ENCODE data around the gene RAB40B.
A peak's percentile ranks its signal among the peaks of the same experiment; 100 is the strongest.

RAB40B gene

DNA sequence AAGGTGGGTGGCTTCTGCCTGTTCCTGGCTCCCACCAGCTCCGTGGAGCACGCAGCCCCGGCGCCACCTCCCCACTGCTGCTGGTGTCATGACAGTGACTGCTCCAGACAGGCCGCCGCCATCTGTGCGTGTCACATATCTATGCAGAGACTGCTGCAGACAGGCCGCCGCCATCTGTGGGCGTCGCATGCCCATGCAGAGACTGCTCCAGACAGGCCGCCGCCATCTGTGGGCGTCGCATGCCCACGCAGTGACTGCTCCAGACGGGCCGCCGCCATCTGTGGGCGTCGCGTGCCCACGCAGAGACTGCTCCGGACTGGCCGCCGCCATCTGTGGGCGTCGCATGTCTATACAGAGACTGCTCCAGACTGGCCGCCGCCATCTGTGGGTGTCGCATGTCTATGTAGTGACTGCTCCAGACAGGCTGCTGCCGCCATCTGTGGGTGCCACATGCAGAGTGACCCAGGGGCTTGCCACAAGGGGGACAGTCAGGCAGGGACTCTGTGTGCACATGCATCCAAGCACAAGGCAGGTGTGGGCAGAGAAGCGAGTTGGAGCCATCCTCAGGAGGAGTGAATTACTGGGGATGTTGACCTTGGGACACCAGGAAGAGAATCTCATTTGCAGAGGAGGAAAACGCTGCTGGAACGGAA is 14.7 kb upstream of the RAB40B start:
- POLR2A ChIA-PET = no interaction called here

DNA sequence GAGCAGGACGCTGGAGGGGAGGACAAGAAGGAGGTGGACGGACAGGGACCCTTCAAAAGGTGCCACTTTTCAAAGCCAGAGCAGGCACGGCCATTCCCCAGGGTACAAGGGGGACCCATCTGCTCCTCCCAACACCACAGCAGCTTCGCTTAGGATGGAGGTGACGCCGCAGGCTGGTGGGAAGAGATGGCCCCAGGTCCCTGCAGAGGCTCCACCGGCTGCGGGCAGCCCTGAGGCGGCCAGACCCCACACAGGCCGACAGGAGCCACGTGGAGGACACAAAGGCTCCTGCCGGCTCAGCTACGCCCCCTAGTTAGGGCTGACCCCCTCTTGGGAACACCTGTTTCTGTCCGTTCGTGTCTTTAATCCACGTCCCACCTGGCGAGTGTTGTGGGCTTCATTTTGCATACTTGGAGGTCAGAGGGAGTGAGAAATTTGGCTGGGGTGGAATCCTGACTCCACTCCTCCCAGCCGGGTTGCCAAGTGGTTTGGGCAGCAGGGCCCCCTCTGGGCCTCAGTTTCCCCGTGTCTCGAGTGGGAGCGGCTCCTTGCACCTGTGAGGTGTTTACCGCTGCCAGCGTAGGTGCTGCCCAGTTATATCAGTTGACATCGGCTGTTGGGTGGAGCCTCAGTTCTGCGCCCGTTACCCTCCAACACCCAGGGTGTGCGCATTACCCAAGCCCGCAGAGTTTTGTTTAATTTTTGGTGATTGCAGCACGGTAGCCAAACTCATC is 12.2 kb upstream of the RAB40B start:
- CTCF ChIA-PET = interaction anchor here (1.2 to 1.6 kb wide), 2 partner anchors 42 to 44 kb away, joined by 3 to 4 read pairs; no protein-coding TSS in a partner anchor
- DNase-seq = no peak
- WGBS (ENCODE audit: insufficient coverage) = 85% methylated on average over 27 of the region's 29 CpGs
- no peak overlapping the region for H3K27ac ChIP-seq (ENCODE audit: insufficient read depth in 1 of 2, low read depth in 1 of 2, low read length in 2 of 2, poor library complexity in 1 of 2, severe bottlenecking in 2 of 2)
- POLR2A ChIA-PET = no interaction called here
- no peak overlapping the region for H3K4me3 ChIP-seq (ENCODE audit: control insufficient read depth in 1 of 7, extremely low read depth in 1 of 7, insufficient read depth in 4 of 7, low read depth in 2 of 7, low read length in 6 of 7)
- no peaks in the 10 kb centered on the region for H3K36me3 ChIP-seq (ENCODE audit: control insufficient read depth in 4 of 4, insufficient read depth in 4 of 4, low read length in 3 of 4)
- no peaks in the 10 kb centered on the region for H3K27me3 ChIP-seq (replicated peaks in 2 of 5; ENCODE audit: control insufficient read depth in 4 of 5, insufficient read depth in 5 of 5, low read length in 4 of 5)
- H3K9me3 ChIP-seq (ENCODE audit: control extremely low read depth in 1 of 5, control insufficient read depth in 4 of 5, insufficient read depth in 2 of 5, low read depth in 1 of 5, low read length in 4 of 5) = no peaks in the 10 kb centered on the region
- H3K4me1 ChIP-seq (ENCODE audit: control extremely low read depth in 1 of 4, control insufficient read depth in 4 of 4, insufficient read depth in 4 of 4, low read length in 3 of 4) = peaks cover 0 to 4% (median under 1%) of the 10 kb centered on the region in 4 experiments

More for the DNA sequence above, 14.7 kb upstream of the RAB40B start:
- Histone ChIP-seq H3K36me3 (ENCODE audit: control insufficient read depth in 4 of 4, insufficient read depth in 4 of 4, low read length in 3 of 4) (no peaks in the 10 kb centered on the region), H3K4me1 (ENCODE audit: control extremely low read depth in 1 of 4, control insufficient read depth in 4 of 4, insufficient read depth in 4 of 4, low read length in 3 of 4) (peaks cover 1 to 19% (median 16%) of the 10 kb centered on the region in 4 experiments), H3K27ac (ENCODE audit: insufficient read depth in 1 of 2, low read depth in 1 of 2, low read length in 2 of 2, poor library complexity in 1 of 2, severe bottlenecking in 2 of 2) (no peak overlapping the region), H3K27me3 (replicated peaks in 2 of 5; ENCODE audit: control insufficient read depth in 4 of 5, insufficient read depth in 5 of 5, low read length in 4 of 5) (no peaks in the 10 kb centered on the region), H3K9me3 (ENCODE audit: control extremely low read depth in 1 of 5, control insufficient read depth in 4 of 5, insufficient read depth in 2 of 5, low read depth in 1 of 5, low read length in 4 of 5) (no peaks in the 10 kb centered on the region), H3K4me3 (ENCODE audit: control insufficient read depth in 1 of 7, extremely low read depth in 1 of 7, insufficient read depth in 4 of 7, low read depth in 2 of 7, low read length in 6 of 7) (no peak overlapping the region)
- 95% methylated on average over 35 of the region's 35 CpGs for WGBS (ENCODE audit: insufficient coverage)
- no peak for DNase-seq
- CTCF ChIA-PET = interaction anchor here (0.5 to 1.2 kb wide), 3 partner anchors 20 to 304 kb away, joined by 3 read pairs; no protein-coding TSS in a partner anchor

GRCh38 chr17:82709676-82710498 is 11.4 kb upstream of the RAB40B start:
- POLR2A ChIA-PET = no interaction called here
- Histone ChIP-seq H3K36me3 (ENCODE audit: control insufficient read depth in 4 of 4, insufficient read depth in 4 of 4, low read length in 3 of 4) (no peaks in the 10 kb centered on the region), H3K27ac (ENCODE audit: insufficient read depth in 1 of 2, low read depth in 1 of 2, low read length in 2 of 2, poor library complexity in 1 of 2, severe bottlenecking in 2 of 2) (no peak overlapping the region), H3K9me3 (ENCODE audit: control extremely low read depth in 1 of 5, control insufficient read depth in 4 of 5, insufficient read depth in 2 of 5, low read depth in 1 of 5, low read length in 4 of 5) (no peaks in the 10 kb centered on the region), H3K4me3 (ENCODE audit: control insufficient read depth in 1 of 7, extremely low read depth in 1 of 7, insufficient read depth in 4 of 7, low read depth in 2 of 7, low read length in 6 of 7) (no peak overlapping the region), H3K4me1 (ENCODE audit: control extremely low read depth in 1 of 4, control insufficient read depth in 4 of 4, insufficient read depth in 4 of 4, low read length in 3 of 4) (peaks cover 0 to 2% (median 0%) of the 10 kb centered on the region in 4 experiments), H3K27me3 (replicated peaks in 2 of 5; ENCODE audit: control insufficient read depth in 4 of 5, insufficient read depth in 5 of 5, low read length in 4 of 5) (no peaks in the 10 kb centered on the region)
- DNase-seq = no peak
- WGBS (ENCODE audit: insufficient coverage) = 96% methylated on average over 24 of the region's 25 CpGs
- CTCF ChIA-PET = interaction anchor here (1.2 to 1.6 kb wide), 2 partner anchors 41 to 45 kb away, joined by 3 to 4 read pairs; no protein-coding TSS in a partner anchor

DNA sequence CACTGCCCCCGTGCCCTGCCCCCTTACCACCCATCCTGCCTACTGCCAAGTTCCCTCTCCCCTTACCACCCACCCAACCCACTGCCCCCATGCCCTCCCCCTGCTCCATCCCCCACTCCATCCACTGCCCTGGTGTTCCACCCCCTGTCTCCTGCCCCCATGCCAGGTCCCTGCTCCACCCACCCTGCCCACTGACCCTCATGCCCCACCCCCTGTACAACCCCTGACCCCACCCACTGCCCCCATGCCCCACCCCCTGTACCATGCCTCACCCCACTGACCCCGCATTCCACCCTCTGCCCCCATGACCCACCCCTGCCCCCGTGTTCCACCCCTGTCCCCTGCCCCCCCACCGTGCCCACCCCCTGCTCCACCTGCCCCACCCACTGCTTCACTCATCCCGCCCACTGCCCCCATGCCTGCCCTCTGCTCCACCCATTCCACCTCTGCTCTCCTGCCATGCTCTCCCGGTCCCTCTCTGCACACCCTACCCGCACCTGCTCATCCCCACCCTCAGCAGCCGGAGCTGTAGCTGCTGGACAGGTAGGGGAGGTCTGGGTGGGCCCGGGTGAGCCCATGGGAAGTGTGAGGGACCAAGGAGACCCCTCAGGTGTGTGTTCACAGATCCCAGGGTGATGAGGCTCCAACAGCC is 10.7 kb upstream of the RAB40B start:
- 86% methylated on average over 1 of the region's 9 CpGs for WGBS (ENCODE audit: insufficient coverage)
- H3K9me3 ChIP-seq (ENCODE audit: control extremely low read depth in 1 of 5, control insufficient read depth in 4 of 5, insufficient read depth in 2 of 5, low read depth in 1 of 5, low read length in 4 of 5) = no peaks in the 10 kb centered on the region
- H3K27me3 ChIP-seq (replicated peaks in 2 of 5; ENCODE audit: control insufficient read depth in 4 of 5, insufficient read depth in 5 of 5, low read length in 4 of 5) = no peaks in the 10 kb centered on the region
- peaks cover 0 to 2% (median 0%) of the 10 kb centered on the region in 4 experiments for H3K4me1 ChIP-seq (ENCODE audit: control extremely low read depth in 1 of 4, control insufficient read depth in 4 of 4, insufficient read depth in 4 of 4, low read length in 3 of 4)
- no peak overlapping the region for H3K4me3 ChIP-seq (ENCODE audit: control insufficient read depth in 1 of 7, extremely low read depth in 1 of 7, insufficient read depth in 4 of 7, low read depth in 2 of 7, low read length in 6 of 7)
- DNase-seq = peak in 1 of 3 donors; percentile 25
- no peak overlapping the region for H3K27ac ChIP-seq (ENCODE audit: insufficient read depth in 1 of 2, low read depth in 1 of 2, low read length in 2 of 2, poor library complexity in 1 of 2, severe bottlenecking in 2 of 2)
- ChIA-PET POLR2A (no interaction called here), CTCF (interaction anchor here (0.8 kb wide), 1 partner anchor 41 kb away, joined by 3 read pairs; no protein-coding TSS in a partner anchor)
- H3K36me3 ChIP-seq (ENCODE audit: control insufficient read depth in 4 of 4, insufficient read depth in 4 of 4, low read length in 3 of 4) = no peaks in the 10 kb centered on the region

DNA sequence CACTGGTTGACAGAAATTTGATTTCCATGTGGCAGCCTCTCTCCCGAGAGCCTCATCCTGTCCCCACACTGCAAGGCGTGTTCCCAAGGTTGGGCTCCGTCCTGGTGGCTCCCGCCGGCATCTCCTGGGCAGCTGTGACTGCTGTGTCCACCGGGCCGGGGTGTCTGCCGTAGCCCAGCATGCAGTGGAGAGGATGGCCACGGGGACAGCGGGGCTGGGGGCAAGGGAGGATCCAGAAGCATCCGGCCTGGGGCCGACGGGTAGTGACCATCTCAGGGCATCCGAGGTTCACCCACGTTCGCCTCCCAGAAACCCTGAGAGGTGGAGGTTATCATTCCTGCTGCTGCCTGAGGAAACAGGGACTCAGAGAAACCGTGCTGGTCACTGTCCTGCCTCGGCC is 7.3 kb upstream of the RAB40B start:
- H3K27ac ChIP-seq (ENCODE audit: insufficient read depth in 1 of 2, low read depth in 1 of 2, low read length in 2 of 2, poor library complexity in 1 of 2, severe bottlenecking in 2 of 2) = no peak overlapping the region
- WGBS (ENCODE audit: insufficient coverage) = 96% methylated on average over 17 of the region's 18 CpGs
- no peak for DNase-seq
- H3K4me3 ChIP-seq (ENCODE audit: control insufficient read depth in 1 of 7, extremely low read depth in 1 of 7, insufficient read depth in 4 of 7, low read depth in 2 of 7, low read length in 6 of 7) = no peak overlapping the region
- POLR2A ChIA-PET = no interaction called here
- H3K4me1 ChIP-seq (ENCODE audit: control extremely low read depth in 1 of 4, control insufficient read depth in 4 of 4, insufficient read depth in 4 of 4, low read length in 3 of 4) = peaks cover 0 to 5% (median 1%) of the 10 kb centered on the region in 4 experiments
- CTCF ChIA-PET = interaction anchor here (2.2 kb wide), 1 partner anchor 10 kb away, joined by 5 read pairs; the partner anchor contains the start of gene FN3KRP
- no peaks in the 10 kb centered on the region for H3K36me3 ChIP-seq (ENCODE audit: control insufficient read depth in 4 of 4, insufficient read depth in 4 of 4, low read length in 3 of 4)
- H3K9me3 ChIP-seq (ENCODE audit: control extremely low read depth in 1 of 5, control insufficient read depth in 4 of 5, insufficient read depth in 2 of 5, low read depth in 1 of 5, low read length in 4 of 5) = no peaks in the 10 kb centered on the region
- no peaks in the 10 kb centered on the region for H3K27me3 ChIP-seq (replicated peaks in 2 of 5; ENCODE audit: control insufficient read depth in 4 of 5, insufficient read depth in 5 of 5, low read length in 4 of 5)

DNA sequence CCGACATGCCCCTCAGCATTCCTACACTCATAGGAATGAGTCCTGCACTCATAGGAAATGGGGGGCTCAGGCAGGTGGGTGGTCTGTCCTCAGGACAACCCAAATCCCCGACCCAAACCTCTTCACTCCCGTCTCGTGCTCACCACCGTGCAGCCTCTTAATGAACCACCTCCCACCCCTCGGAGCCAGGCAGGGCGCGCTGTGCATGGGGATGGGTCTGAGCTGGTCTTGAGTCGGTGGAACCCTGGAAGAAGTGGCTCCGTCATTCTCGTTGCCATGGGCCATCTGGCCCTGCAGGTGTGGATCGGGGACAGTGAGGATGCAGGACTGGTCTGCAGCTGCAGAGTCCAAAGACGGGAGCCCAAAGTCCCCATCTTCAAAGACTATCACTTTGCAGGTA is 6.4 kb upstream of the RAB40B start:
- DNase-seq = no peak
- Histone ChIP-seq H3K9me3 (ENCODE audit: control extremely low read depth in 1 of 5, control insufficient read depth in 4 of 5, insufficient read depth in 2 of 5, low read depth in 1 of 5, low read length in 4 of 5) (no peaks in the 10 kb centered on the region), H3K4me1 (ENCODE audit: control extremely low read depth in 1 of 4, control insufficient read depth in 4 of 4, insufficient read depth in 4 of 4, low read length in 3 of 4) (peaks cover 0 to 7% (median 2%) of the 10 kb centered on the region in 4 experiments), H3K36me3 (ENCODE audit: control insufficient read depth in 4 of 4, insufficient read depth in 4 of 4, low read length in 3 of 4) (no peaks in the 10 kb centered on the region), H3K4me3 (ENCODE audit: control insufficient read depth in 1 of 7, extremely low read depth in 1 of 7, insufficient read depth in 4 of 7, low read depth in 2 of 7, low read length in 6 of 7) (no peak overlapping the region), H3K27ac (ENCODE audit: insufficient read depth in 1 of 2, low read depth in 1 of 2, low read length in 2 of 2, poor library complexity in 1 of 2, severe bottlenecking in 2 of 2) (no peak overlapping the region), H3K27me3 (replicated peaks in 2 of 5; ENCODE audit: control insufficient read depth in 4 of 5, insufficient read depth in 5 of 5, low read length in 4 of 5) (no peaks in the 10 kb centered on the region)
- CTCF ChIA-PET = no interaction called here
- POLR2A ChIA-PET = no interaction called here
- 77% methylated on average over 5 of the region's 13 CpGs for WGBS (ENCODE audit: insufficient coverage)
